HepG2 (cell line): ENCODE results near the gene SRC. TPM values are rescaled to one million over a fixed set of nuclear protein-coding genes. Genes with fewer than 3 reads are reported as not detected.
A peak's percentile ranks its signal among the peaks of the same experiment; 100 is the strongest.

Experiments used
- AGO2 ChIP-seq: fragments of 200-400 bp; formaldehyde crosslinking; optimal IDR thresholded peaks from 2 replicates; pipeline ENCODE3; 2017; ENCODE audit warnings: mild to moderate bottlenecking, low read depth, low read length, moderate library complexity
- BRD4 ChIP-seq: sonication (generic); formaldehyde crosslinking; IDR thresholded peaks from 2 replicates; pipeline ENCODE4 v1.4.0; 2020; ENCODE audit warnings: missing genetic modification reagents
- ELF3 ChIP-seq: IDR thresholded peaks from 2 replicates; pipeline ENCODE4 v1.6.1; 2016; ENCODE audit warnings: missing genetic modification reagents, missing compliant biosample characterization
- ELF4 ChIP-seq: sonication (generic); formaldehyde crosslinking; IDR thresholded peaks from 2 replicates; pipeline ENCODE4 v1.5.0; 2020; ENCODE audit warnings: missing genetic modification reagents, mild to moderate bottlenecking, moderate library complexity, borderline replicate concordance
- EP300 ChIP-seq, 3 experiments: sonication (generic) in 1 of 3; formaldehyde crosslinking in 1 of 3; IDR thresholded peaks; 2 replicates each; pipeline versions ENCODE4 v1.5.1 to v1.6.1; 2011 to 2020; ENCODE audit warnings: low read depth in 2 of 3, low read length in 2 of 3, borderline replicate concordance in 1 of 3, improper control_type of control experiment in 1 of 3, mild to moderate bottlenecking in 1 of 3, missing genetic modification reagents in 1 of 3, moderate library complexity in 1 of 3
- GABPB1 ChIP-seq: IDR thresholded peaks from 2 replicates; pipeline ENCODE4 v1.6.1; 2016; ENCODE audit warnings: mild to moderate bottlenecking, missing genetic modification reagents, moderate library complexity, missing compliant biosample characterization
- IRF1 ChIP-seq: sonication (generic); formaldehyde crosslinking; IDR thresholded peaks from 2 replicates; pipeline ENCODE4 v1.4.0; 2020; ENCODE audit warnings: low read depth, mild to moderate bottlenecking, missing genetic modification reagents
- MTA1 ChIP-seq: sonication (generic); formaldehyde crosslinking; IDR thresholded peaks from 2 replicates; pipeline ENCODE4 v1.4.0; 2020; ENCODE audit warnings: missing genetic modification reagents, mild to moderate bottlenecking, borderline replicate concordance
- MTERF4 ChIP-seq: sonication (generic); formaldehyde crosslinking; IDR thresholded peaks from 2 replicates; pipeline ENCODE4 v1.8.0; 2023; ENCODE audit warnings: mild to moderate bottlenecking, missing genetic modification reagents
- NFE2 ChIP-seq: sonication (generic); formaldehyde crosslinking; IDR thresholded peaks from 2 replicates; pipeline ENCODE4 v1.4.0; 2020; ENCODE audit warnings: missing genetic modification reagents
- NFE2L1 ChIP-seq: sonication (generic); formaldehyde crosslinking; IDR thresholded peaks from 2 replicates; pipeline ENCODE4 v1.4.0; 2020; ENCODE audit warnings: missing genetic modification reagents, mild to moderate bottlenecking, borderline replicate concordance
- NFE2L2 ChIP-seq: fragments of 150-350 bp; IDR thresholded peaks from 2 replicates; pipeline ENCODE4 v1.6.1; 2014; ENCODE audit warnings: low read length
- PAX8 ChIP-seq: sonication (generic); formaldehyde crosslinking; IDR thresholded peaks from 2 replicates; pipeline ENCODE4 v1.8.0; 2022; ENCODE audit warnings: mild to moderate bottlenecking, missing genetic modification reagents, borderline replicate concordance
- SALL1 ChIP-seq: sonication (generic); formaldehyde crosslinking; IDR thresholded peaks from 2 replicates; pipeline ENCODE4 v1.8.0; 2022; ENCODE audit warnings: mild to moderate bottlenecking, missing genetic modification reagents
- YEATS2 ChIP-seq: sonication (generic); formaldehyde crosslinking; IDR thresholded peaks from 2 replicates; pipeline ENCODE4 v1.4.0; 2020; ENCODE audit warnings: missing genetic modification reagents, borderline replicate concordance
- ZBTB33 ChIP-seq: sonication (generic); formaldehyde crosslinking; IDR thresholded peaks from 2 replicates; pipeline ENCODE4 v1.4.0; 2020; ENCODE audit warnings: missing genetic modification reagents
- ZFX ChIP-seq: sonication (generic); formaldehyde crosslinking; IDR thresholded peaks from 2 replicates; pipeline ENCODE4 v1.4.0; 2020; ENCODE audit warnings: mild to moderate bottlenecking, low read depth, missing genetic modification reagents, moderate library complexity
- ZNF263 ChIP-seq: sonication (generic); formaldehyde crosslinking; IDR thresholded peaks from 2 replicates; pipeline ENCODE4 v1.4.0; 2020; ENCODE audit warnings: missing genetic modification reagents
- ZNF451 ChIP-seq: sonication (generic); formaldehyde crosslinking; IDR thresholded peaks from 2 replicates; pipeline ENCODE4 v1.5.0; 2020; ENCODE audit warnings: mild to moderate bottlenecking, missing genetic modification reagents
- ZNF687 ChIP-seq: sonication (generic); formaldehyde crosslinking; IDR thresholded peaks from 2 replicates; pipeline ENCODE4 v1.5.1; 2020; ENCODE audit warnings: mild to moderate bottlenecking, missing genetic modification reagents, moderate library complexity
- polyA plus RNA-seq, 8 experiments: library from polyadenylated mRNA; depleted of rRNA in 3 of 8; stranded (reverse) in 7 of 8; unstranded in 1 of 8; fragments of >200 nt; fragmentation: Illumina TruSeq in 4 of 8; extraction: Trizol in 4 of 8; gene quantifications; 2 replicates each; pipeline versions ENCODE4 v1.2.1 to v1.2.3, GENCODE V29; 2011 to 2016; ENCODE audit warnings: low read depth in 4 of 8, missing spikeins in 1 of 8, mixed read lengths in 1 of 8; ENCODE audit not compliant: insufficient read depth in 1 of 8
- total RNA-seq, 5 experiments: library from RNA; depleted of rRNA; stranded (reverse); fragments of >200 nt; fragmentation: Illumina TruSeq; extraction: Trizol; gene quantifications; 2 replicates each; pipeline ENCODE4 v1.2.3, GENCODE V29; 2016; ENCODE audit warnings: low read depth in 1 of 5

Gene SRC
- total and polyA plus RNA-seq, 2 of the 13 experiments (the other 11 are each of a cell fraction or from before 2014, with no cell fraction given) = 54.7 to 192 TPM

GRCh38 chr20:37378785-37379598, 33.1 kb downstream of the SRC start (continued):
- TF ChIP-seq NFE2 (CRISPR knock-in tag) (peak; percentile 77; the same call in 1 of the 2 replicates), ELF3 (CRISPR knock-in tag) (0 out of 2 replicates have a peak, but pooled peaks have one; percentile 39), ZBTB33 (CRISPR knock-in tag) (peak; percentile 88), ZNF263 (CRISPR knock-in tag) (0 out of 2 replicates have a peak, but pooled peaks have one; percentile 16), ZNF451 (CRISPR knock-in tag) (no peak), NFE2L1 (0 out of 2 replicates have a peak, but pooled peaks have one; percentile 31), YEATS2 (CRISPR knock-in tag) (0 out of 2 replicates have a peak, but pooled peaks have one; percentile 0), AGO2 (peak; percentile 43), EP300 (IDR thresholded peaks at IDR 0.05; ENCODE audit: low read depth in 2 of 2, low read length in 2 of 2) (peak in 1 of 2 experiments; percentile 60; a peak in 2 of 4 replicates), EP300 (CRISPR knock-in tag; IDR thresholded peaks at IDR 0.05; ENCODE audit: borderline replicate concordance) (peak; percentile 61; the same call in 1 of the 2 replicates), IRF1 (CRISPR knock-in tag) (0 out of 2 replicates have a peak, but pooled peaks have one; percentile 10), BRD4 (CRISPR knock-in tag) (peak; percentile 50; the same call in 1 of the 2 replicates), SALL1 (CRISPR knock-in tag) (0 out of 2 replicates have a peak, but pooled peaks have one; percentile 15), ZNF687 (CRISPR knock-in tag) (peak; percentile 67), PAX8 (CRISPR knock-in tag) (0 out of 2 replicates have a peak, but pooled peaks have one; percentile 53), ZFX (peak; percentile 32; the same call in 1 of the 2 replicates), NFE2L2 (peak; percentile 92), GABPB1 (no peak), MTERF4 (CRISPR knock-in tag) (no peak), ELF4 (CRISPR knock-in tag) (0 out of 2 replicates have a peak, but pooled peaks have one; percentile 35), MTA1 (CRISPR knock-in tag) (peak; percentile 43; the same call in 1 of the 2 replicates)
